HuH-7 (cell line): ENCODE results near the gene CWC27.

Experiments
- DNase-seq: peaks from one replicate; pipeline ENCODE4 v3.0.0; 2011; ENCODE audit warnings: low spot score

The CWC27 gene

DNA sequence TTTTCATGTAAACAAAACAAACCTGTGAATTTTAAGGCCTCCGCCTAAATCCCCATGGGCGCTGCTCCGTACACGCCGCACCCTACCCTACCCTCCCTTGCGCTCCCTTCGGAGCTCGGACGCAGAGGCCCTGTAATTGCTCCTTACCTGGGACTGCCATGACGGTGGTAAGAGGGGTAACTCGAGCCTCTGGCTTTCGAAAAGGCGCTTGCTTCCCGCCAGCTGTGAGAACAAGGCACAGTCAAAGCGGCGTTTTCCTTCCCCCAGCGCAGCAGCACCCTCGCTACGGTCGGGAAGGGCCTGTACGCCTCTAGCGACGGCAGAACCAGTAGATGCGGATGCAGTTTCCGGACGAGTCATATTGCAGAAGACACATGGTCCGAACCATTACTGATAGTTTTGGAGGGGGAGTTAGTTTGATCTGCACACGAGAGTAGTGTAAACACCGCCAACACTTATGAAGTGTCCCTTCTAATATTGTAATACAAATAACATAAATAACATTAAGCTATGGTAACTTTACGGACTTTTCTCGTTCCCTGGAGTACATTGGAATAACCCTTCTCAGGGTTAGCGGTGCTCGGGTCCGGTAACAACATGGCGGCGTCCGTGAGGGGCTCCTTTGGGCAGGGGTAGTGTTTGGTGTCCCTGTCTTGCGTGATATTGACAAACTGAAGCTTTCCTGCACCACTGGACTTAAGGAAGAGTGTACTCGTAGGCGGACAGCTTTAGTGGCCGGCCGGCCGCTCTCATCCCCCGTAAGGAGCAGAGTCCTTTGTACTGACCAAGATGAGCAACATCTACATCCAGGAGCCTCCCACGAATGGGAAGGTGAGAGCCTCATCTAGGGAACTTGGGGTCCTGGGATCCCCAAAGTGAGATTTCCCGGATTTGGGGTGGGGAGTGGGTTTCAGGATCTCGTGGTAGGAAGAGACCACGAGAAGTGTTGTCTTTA is at the start of gene CWC27, which contains the start of gene SREK1IP1:
Gene CWC27, plus strand, starts transcription at position 573 of the 955 bp plus-strand sequence. Its CDS starts 217 bp downstream, at position 790.
Gene SREK1IP1, minus strand, starts transcription at position 334 of the 955 bp plus-strand sequence. Its CDS starts 174 bp downstream, at position 160.
- peak; percentile 55 for DNase-seq

DNA sequence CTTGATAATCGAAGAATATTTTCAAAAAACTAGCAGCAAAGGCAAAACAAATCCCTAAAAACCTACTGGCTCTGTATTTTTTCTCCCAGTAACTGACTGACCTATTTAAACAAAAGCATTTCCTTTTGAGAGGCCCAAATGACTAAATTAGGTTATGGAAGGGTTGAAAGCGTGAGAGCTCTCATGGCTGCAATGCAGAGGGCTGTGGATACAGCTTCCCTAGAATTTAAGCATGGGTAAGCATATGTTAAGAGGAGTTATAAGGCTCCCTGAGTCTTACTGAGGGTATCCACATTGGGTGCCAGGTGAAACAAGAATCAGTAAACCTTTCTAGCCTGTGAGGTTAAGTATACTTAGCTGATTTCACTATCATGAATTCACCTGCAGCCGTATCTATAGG is 46.1 kb upstream of the CWC27 start:
- no peak for DNase-seq

GRCh38 chr5:64727150-64727549 is 41.6 kb upstream of the CWC27 start:
- no peak for DNase-seq

- DNase-seq = no peak
Measured at GRCh38 chr5:64742411-64742810, 26.3 kb upstream of the CWC27 start.

DNA sequence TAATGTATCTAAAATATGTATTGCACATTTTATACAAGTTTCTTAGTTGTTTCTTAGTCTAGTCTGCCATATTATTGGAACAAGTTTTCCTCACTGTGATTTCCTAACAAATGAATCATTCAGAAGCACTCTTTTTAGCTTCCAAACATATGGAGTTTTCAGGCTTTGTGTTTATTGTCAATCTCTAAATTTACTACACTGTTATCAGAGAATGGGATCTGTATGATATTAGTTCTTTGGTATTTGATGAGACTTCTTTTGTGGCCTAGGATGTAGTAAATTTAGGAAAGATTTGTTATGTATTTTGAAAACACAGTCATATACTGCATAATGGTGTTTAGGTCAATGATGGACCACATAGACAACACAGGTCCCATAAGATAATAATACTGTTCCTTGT is 25.9 kb upstream of the CWC27 start:
- no peak for DNase-seq

- no peak for DNase-seq
Measured at GRCh38 chr5:64744914-64745313, 23.8 kb upstream of the CWC27 start.

GRCh38 chr5:64746446-64746845 is 22.3 kb upstream of the CWC27 start:
- no peak for DNase-seq

DNA sequence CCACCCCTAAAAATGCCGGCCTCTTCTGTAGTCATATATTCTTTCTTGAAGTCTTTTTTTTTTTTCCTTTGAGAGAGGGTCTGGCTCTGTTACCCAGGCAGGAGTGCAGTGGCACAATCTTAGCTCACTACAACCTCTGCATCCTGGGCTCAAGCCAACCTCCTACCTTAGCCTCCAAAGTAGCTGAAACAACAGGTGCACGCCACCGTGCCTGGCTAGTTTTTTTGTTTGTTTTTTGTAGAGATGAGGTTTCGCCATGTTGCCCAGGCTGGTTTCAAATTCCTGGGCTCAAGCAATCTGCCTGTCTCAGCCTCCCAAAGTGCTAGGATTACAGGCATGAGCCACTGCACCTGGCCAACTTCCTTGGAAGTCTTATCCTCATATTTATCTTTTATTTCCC is 19.3 kb upstream of the CWC27 start:
- DNase-seq = no peak

- no peak for DNase-seq
Measured at GRCh38 chr5:64754066-64754465, 14.7 kb upstream of the CWC27 start.

- no peak for DNase-seq
Measured at GRCh38 chr5:64758901-64759300, 9.8 kb upstream of the CWC27 start.

DNA sequence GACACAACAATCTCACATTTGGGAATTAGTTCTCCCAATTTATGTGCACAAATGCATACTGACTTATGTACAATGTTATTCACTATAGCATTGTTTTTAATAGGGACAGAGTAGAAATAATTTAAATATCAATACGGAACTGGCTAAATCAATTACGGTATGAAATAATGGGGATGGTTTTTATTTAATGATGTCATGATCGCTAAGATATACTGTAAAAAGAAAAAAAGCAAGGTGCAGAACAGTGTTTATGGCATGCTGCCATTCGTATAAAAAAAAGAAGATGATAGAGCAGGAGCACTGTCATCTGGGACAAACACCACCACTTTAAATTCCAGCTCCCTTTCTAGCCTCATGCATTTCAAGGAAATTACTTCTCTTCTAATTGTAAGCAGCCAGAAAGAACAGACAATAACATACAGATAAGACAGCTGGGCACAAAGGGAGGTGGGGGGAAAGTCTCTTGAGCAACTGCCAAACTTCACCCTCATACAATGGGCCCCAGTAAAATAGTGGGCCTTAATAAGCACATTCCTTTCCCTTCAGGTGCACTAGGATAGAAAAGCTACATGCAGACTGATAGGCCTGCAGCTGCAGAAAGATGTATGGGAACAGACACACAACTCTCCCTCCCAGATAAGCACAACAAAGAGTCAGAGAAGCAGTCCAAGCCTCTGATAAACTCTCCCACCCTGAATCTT is 8.6 kb upstream of the CWC27 start:
- no peak for DNase-seq

DNA sequence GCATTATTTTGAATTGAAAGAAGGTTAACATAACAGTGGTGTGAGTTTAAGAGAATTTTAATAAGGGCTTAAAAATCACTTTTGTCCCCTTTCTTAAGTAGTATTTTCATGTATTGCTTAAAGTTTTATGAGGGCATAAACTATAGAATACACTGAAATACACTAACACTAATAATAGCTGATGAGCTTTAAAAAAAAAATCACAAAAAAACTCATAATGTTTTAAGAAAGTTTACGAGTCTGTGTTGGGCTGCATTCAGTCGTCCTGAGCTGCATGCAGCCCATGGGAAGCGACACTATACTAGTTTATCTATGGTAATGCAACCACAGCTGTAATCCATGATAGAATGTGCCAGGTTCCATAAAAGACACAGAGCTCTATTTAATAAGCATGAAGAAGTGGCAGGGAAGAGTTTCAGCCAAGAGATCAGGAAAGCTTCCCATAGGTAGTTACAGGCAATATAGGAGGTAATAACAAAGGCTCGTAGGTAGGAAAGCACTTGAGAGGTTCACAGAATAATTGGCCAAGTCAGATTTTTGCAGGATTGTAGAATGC is 4.7 kb upstream of the CWC27 start:
- DNase-seq = no peak

GRCh38 chr5:64765804-64766504 is 2.8 kb upstream of the CWC27 start:
- no peak for DNase-seq

GRCh38 chr5:64766941-64767340 is 1.8 kb upstream of the CWC27 start:
- no peak for DNase-seq

- no peak for DNase-seq
Measured at GRCh38 chr5:64767959-64768357, 772 bp upstream of the CWC27 start.

GRCh38 chr5:64769855-64770254 is 1.1 kb downstream of the CWC27 start:
- DNase-seq = no peak

GRCh38 chr5:64771736-64772135 is 3.0 kb downstream of the CWC27 start:
- DNase-seq = no peak

- DNase-seq = no peak
Measured at GRCh38 chr5:64773533-64773932, 4.8 kb downstream of the CWC27 start.

DNA sequence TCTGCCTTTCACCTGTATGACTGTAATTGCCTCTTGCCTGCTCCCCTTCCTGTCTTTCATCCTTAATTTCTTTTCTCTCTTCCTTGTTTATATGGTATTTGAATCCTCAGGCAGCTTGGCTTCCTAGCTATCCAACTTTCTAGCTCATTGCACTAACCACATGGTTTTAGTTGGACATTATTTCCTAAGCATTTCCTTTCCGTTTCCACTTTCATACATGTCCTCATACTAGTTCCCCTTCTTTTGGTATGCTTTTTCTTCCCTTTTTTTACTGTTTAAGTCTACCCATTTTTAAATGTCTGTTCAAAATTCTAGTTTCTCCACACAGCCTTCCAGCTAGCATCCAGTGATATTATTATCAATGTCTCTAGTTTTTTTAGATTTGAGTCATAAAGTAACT is 6.6 kb downstream of the CWC27 start:
- DNase-seq = no peak

DNA sequence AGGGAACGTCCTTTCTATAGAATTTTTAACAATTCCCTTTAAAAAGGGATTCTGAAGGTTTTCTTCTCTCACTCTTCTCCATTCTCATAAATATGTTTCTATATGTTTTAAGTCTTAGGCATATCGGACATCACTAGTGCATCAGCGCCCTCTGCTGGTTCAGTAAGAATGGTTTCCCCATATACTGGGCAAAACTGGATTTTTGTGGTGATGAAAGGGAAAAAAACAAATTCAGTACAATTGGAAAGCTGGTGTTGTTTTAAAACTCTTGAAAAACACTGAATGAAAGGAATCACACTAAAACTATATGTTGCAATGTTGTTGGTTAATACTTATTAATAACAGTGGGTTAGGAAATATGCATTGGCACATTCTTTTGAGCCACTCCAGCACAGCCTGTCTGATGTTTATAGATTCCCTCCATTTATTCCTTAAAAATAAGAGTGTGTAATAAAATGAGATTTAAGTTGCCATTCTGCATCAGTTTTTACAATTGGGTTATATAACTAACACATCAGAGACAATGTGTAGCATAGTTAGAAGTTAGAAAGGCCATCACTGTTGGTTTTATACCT is 15.8 kb downstream of the CWC27 start:
- DNase-seq = no peak

DNA sequence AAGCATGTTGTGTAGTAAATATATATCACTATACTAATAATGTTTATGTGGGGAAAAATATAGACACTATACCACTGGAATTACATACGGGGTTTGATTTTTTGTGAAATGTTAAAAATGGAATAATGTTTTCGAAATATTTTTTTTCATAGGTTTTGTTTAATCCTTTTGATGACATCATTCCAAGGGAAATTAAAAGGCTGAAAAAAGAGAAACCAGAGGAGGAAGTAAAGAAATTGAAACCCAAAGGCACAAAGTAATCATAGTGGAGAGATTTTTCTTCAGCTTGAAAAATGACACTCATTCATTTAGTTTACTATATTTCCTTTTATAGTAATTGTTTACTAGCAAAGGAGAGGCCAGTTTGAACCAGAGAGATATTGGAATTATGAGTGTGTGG is 17.6 kb downstream of the CWC27 start:
- no peak for DNase-seq

DNA sequence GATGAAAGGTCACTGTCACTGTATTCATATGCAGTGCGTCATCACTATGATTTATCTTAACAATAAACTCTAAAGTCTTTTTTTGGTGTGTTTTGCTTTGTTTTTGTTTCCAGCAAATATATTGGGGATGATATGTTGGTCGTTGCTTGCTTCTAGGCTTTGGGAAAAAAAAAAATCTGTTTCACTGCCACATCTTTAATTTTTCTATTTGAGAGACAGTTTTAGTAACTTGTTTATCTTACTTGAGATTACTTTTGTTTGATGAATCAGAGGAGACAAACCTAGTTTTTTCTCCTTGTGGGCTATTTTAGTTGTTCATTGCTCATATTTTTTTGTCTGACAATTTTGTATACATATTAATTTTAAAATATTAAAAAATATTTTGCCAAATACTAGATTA is 19.4 kb downstream of the CWC27 start:
- no peak for DNase-seq
